Fibroblast of gingiva (primary cell): ENCODE results near the gene PPP6R3.

Experiments used
- DNase-seq: peaks from one replicate; pipeline ENCODE4 v3.0.0-alpha.2; 2011; ENCODE audit warnings: low read depth

Gene PPP6R3

GRCh38 chr11:68560216-68560615 lies 99.7 kb downstream of the PPP6R3 start:
- no peak for DNase-seq

DNA sequence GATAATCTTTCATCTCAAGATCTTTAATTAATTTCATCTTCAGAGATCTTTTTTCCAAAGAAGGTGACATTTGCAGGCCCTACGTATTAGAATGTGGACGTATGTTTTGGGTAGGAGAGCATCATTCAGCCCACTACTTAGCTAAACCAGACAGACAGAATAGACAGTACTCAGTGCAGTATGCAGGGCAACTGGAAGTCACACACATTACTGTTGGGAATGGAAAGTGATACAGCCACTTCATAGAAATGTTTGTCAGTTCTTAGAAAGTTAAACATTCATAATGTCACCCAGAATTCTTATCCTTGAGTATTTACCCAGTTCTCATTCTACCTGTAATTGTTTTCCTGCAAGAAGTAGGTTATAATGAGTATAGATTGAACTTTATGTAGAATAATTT lies 102.9 kb downstream of the PPP6R3 start:
- DNase-seq, result no peak

- no peak for DNase-seq
Measured at GRCh38 chr11:68564261-68564660, 103.7 kb downstream of the PPP6R3 start.

DNA sequence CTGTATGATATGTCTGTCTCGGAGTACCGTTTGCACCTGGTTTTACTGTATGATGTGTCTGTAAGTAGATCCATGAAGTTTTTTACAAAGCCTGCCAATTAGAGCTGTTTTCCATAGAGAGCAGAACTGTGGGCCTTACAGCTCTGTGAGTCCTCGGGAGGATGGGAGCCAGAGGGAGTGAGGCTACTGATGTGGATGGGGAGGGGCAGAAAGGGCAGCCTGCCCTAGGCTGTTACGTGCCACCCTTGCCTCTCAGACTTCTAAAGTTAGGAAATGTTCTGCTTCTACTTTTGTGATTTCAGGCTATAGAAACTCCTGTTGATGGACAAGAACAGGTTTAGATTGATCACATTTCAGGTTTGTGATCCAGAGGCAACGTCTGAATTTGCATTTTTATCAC lies 105.2 kb downstream of the PPP6R3 start:
- no peak for DNase-seq

DNA sequence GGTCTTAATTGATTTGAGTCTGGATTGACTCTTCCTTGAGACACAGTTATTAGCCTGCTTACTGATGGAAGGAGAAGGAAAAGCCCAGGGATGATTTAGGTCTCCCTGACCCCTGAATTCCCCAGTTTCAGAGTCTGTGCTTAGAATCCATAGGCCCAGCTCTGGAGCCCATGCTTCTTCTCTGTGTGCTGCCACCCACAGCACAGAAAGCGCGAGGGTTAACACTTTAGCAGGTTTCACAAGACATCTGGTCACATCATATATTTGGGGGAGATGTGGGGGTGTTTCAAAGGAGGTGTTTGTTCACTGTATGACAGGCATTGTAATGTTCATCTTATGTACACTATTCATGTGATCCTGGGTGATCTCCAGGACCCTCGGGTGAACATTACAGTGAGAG lies 107.0 kb downstream of the PPP6R3 start:
- DNase-seq, result no peak

GRCh38 chr11:68569357-68569756 lies 108.8 kb downstream of the PPP6R3 start:
- no peak for DNase-seq

GRCh38 chr11:68570691-68571090 lies 110.1 kb downstream of the PPP6R3 start:
- DNase-seq, result no peak

GRCh38 chr11:68574308-68574707 lies 113.8 kb downstream of the PPP6R3 start:
- no peak for DNase-seq

DNA sequence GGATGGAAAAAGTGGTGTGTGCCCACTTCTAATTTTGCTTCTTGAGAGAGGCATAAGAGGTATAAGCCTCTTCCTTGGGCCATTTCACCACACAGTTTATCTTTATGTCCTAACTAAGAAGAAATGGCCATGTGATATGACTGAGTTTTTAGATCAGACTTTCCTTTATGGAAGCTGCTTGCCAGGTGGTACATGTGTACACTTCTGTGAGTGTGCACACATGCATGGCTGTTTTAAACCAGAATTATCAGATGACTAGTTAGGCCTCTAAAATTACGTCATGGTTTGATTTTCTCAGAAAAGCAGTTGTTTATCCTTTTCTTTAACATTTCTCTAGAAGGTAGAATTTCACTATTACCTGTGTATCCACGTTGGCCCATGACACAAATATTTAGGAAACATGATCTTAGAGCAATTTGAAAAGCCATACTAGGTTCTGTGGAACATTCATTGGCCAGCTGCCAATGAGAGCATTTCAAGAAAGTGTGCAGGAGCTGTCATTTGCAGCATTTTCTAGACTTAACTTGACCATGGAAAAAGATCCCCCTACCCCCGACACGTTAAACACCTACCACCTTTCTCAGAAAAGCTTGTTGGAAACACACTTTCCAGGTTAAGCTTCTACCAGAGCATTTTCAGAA lies 114.6 kb downstream of the PPP6R3 start:
- DNase-seq, result no peak

GRCh38 chr11:68579455-68579854 lies 118.9 kb downstream of the PPP6R3 start:
- peak; percentile 36 for DNase-seq

DNA sequence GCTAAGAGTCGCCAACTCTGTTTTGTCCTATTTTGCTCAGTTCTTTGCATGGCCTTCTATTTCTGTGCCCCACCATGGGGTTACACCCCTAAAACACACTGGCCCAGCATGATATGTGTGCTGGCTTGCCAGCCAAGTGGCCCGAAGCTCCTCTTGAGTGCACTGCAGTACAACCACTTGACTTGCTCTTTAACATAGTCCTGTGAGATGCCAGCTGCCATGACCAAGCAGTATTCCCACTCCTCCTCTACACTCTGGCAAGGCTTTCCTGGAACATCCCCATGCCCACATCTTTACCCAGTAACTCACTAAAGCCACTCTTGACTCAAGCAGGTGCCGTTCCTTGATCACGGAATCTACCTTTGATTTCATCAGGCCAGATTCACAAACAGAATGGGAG lies 120.9 kb downstream of the PPP6R3 start:
- DNase-seq, result peak; percentile 31

DNA sequence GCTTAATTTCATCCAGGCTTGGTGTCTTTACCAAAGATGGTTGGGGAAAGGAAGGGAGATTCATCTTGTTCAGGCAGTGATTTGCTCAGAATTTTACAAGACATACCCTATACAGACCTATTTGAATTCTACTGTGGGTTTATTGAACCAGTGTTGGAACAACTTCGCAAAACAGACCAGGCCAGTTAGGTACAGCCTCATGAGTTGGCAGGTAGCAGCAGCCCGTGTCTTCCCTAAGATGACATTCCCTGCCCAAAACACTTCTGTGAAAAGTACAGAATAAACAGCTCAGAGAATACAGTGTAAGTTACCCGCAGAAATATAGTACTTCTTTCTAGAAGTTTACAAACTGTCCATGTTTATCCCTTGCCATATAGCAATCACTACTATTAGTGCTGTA lies 121.3 kb downstream of the PPP6R3 start:
- DNase-seq, result no peak

- no peak for DNase-seq
Measured at GRCh38 chr11:68582416-68583040, 122.0 kb downstream of the PPP6R3 start.

DNA sequence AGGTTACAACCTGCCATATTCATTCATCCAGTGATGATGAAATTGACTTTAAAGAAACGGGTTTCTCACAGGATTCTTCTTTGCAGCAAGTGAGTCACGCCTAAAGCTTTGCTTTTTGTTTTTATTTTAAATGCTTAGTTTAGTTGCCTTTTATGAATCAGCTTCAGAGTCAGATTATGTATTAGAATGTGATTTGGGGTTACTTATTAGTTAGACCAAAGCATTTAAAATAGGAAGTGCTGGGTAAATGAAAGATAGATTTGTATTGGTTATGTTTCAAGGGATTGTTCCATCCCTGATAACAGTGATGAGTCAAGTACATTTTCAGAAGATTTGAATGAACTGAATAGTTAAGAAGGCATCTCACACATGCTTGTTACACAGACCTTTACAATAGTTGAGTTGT lies 122.5 kb downstream of the PPP6R3 start:
- DNase-seq, result peak; percentile 21

- DNase-seq, result no peak
Measured at GRCh38 chr11:68584097-68584496, 123.5 kb downstream of the PPP6R3 start.

- no peak for DNase-seq
Measured at GRCh38 chr11:68584991-68585524, 124.5 kb downstream of the PPP6R3 start.

GRCh38 chr11:68589547-68590216 lies 129.1 kb downstream of the PPP6R3 start:
- no peak for DNase-seq

GRCh38 chr11:68591719-68592118 lies 131.2 kb downstream of the PPP6R3 start:
- no peak for DNase-seq

DNA sequence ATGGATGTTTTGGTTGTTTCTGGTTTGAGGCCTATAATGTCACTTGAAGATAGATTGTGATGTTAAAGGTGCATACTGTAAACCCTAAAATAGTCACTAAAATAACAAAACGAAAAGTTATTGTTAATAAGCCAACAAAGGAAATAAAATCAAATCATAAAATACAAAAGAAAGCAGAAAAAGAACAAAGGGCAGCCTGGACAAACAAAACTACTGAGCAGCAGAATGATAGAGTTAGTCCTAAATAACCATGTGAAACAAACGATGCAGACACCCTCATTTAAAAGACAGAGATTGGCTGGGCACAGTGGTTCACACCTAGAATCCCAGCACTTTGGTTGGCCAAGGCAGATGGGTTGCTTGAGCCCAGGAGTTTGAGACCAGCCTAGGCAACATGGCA lies 132.9 kb downstream of the PPP6R3 start:
- no peak for DNase-seq

DNA sequence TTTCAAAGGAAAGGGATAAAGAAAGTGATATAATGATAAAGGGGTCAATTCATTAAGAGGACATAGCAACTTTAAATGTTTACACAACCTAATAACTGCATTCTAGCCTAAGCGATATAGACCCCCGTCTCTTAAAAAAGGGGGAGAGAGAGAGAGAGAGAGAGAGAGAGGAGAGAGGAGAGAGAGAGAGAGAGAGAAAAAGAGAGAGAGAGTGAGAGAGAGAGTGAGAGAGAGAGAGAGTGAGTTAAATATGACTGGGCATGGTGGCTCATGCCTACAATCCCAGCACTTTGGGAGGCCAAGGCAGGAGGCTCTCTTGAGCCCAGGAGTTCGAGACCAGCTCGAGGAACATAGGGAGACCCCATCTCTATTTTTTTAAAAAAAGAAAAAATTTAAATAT lies 133.6 kb downstream of the PPP6R3 start:
- DNase-seq, result no peak

DNA sequence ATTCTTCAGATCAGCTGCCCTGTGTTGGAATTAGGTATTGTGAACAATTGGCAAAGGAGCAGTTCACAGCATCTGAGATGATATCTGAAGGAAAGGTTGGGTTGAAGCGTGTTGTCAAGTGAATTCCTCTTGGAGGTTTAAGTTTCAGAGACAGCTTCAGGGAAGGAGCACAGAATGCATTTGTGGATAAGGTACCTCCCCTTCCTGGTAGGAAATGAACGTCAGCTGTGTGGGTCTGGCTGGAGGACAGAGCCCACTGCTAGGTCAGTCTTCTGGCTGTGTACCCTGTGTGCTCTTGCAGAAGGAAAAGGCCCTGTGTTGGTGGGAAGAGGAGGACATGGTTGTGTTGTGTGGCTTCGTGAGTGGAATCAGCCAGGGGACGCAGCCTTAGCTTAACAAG lies 135.7 kb downstream of the PPP6R3 start:
- DNase-seq, result no peak

DNA sequence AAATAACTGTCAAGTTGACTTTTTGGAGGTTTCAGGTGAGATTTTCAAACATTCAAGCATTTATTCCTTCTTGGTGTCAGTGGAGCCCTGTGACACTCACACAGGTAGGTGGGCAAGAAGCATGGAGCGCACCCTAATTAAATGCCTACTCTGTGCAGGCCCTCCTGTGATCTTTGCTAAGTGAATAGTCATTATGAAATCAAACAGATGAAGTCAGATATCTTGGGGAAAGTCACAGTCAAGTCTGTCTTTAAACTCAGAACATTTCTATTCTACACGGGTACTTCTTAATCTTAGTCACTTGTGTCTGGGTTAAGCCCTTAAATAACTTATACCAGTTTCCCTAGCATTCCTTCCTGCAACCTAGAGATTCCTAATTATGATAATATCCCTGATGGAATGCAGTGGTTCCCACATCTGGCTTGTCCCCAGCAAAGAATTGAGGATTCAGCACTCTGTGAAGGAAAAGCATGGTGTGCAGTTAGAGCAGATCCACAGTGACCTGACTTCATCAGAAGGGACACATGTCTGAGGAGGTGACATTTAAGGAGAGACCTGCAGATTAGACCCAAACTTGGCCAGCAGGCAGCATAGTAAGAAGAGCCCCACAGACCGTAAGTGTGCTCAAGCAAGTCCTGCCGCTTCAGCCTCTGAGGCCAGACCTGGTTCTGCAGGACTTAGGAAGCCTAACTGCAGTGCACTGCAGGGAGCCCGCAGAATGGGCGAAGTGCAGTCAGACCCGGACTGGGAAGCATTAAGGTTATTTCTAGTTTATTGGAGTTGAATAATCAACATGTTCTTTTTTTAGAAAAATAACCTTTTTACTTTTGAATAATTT lies 138.5 kb downstream of the PPP6R3 start:
- no peak for DNase-seq
